AG04449 (cell line): ENCODE results near the gene CHRM4.

ENCODE experiments used
- CTCF ChIA-PET: fragments of 350-600 bp; formaldehyde crosslinking; extraction: SDS; loops from one replicate; lab custom pipeline; 2021; ENCODE audit warnings: antibody characterized with exemption; lab: Yijun Ruan, JAX
- POLR2A ChIA-PET: fragments of 400-600, 350-600 bp; formaldehyde crosslinking; extraction: SDS; loops from one replicate; lab custom pipeline; 2020; ENCODE audit warnings: antibody characterized with exemption, inconsistent platforms; lab: Yijun Ruan, JAX
- DNase-seq: peaks from one replicate; pipeline ENCODE4 v3.0.0-alpha.2; 2010; ENCODE audit warnings: low read depth, low spot score
- H3K4me3 ChIP-seq: 2 replicates; pipeline ENCODE4 v1.5.1; 2011; ENCODE audit warnings: low read depth, mild to moderate bottlenecking, control low read depth, low read length
- CTCF ChIP-seq: IDR thresholded peaks from one replicate; pipeline ENCODE4 v1.5.1; 2011; ENCODE audit warnings: mild to moderate bottlenecking, moderate library complexity, low read length, control low read depth, inconsistent platforms; ENCODE audit not compliant: insufficient read depth; ENCODE audit errors: missing control alignments

Gene CHRM4

GRCh38 chr11:46391578-46392420 is at the start of gene CHRM4:
Gene CHRM4 (minus strand): TSS chr11:46391776. CDS start chr11:46386557, 5,219 bp downstream.
- CTCF ChIA-PET: interaction anchor here (0.8 to 7.5 kb wide), 22 partner anchors 8 to 226 kb away, joined by 3 to 103 read pairs (median 4); partner anchors contain the start of genes ATG13, CREB3L1 and HARBI1

GRCh38 chr11:46438211-46438610 is 46.6 kb upstream of the CHRM4 start:
- ChIA-PET POLR2A (no interaction called here), CTCF (interaction anchor here (0.9 to 1.6 kb wide), 3 partner anchors 8 to 75 kb away, joined by 3 to 5 read pairs (median 4); no protein-coding TSS in a partner anchor)
- H3K4me3 ChIP-seq: no peak overlapping the region
- no peak for DNase-seq
- TF ChIP-seq CTCF: no peak

More at GRCh38 chr11:46391578-46392420, at the start of gene CHRM4:
- peak; percentile 67 for TF ChIP-seq CTCF
- H3K4me3 ChIP-seq: peak within 1 kb of the TSS; percentile 48
- POLR2A ChIA-PET: no interaction called here
- no peak for DNase-seq

GRCh38 chr11:46437122-46437689 is 45.6 kb upstream of the CHRM4 start:
- no peak for TF ChIP-seq CTCF
- no peak for DNase-seq
- CTCF ChIA-PET: interaction anchor here (1.1 to 1.6 kb wide), 5 partner anchors 9 to 69 kb away, joined by 3 to 5 read pairs (median 4); no protein-coding TSS in a partner anchor

GRCh38 chr11:46436113-46436512 is 44.5 kb upstream of the CHRM4 start:
- POLR2A ChIA-PET: no interaction called here
- DNase-seq: no peak
- CTCF ChIA-PET: interaction anchor here (1.1 kb wide), 1 partner anchor 68 kb away, joined by 3 read pairs; no protein-coding TSS in a partner anchor
- no peak for TF ChIP-seq CTCF
- H3K4me3 ChIP-seq: no peak overlapping the region

More at GRCh38 chr11:46437122-46437689, 45.6 kb upstream of the CHRM4 start:
- H3K4me3 ChIP-seq: no peak overlapping the region
- POLR2A ChIA-PET: no interaction called here

DNA sequence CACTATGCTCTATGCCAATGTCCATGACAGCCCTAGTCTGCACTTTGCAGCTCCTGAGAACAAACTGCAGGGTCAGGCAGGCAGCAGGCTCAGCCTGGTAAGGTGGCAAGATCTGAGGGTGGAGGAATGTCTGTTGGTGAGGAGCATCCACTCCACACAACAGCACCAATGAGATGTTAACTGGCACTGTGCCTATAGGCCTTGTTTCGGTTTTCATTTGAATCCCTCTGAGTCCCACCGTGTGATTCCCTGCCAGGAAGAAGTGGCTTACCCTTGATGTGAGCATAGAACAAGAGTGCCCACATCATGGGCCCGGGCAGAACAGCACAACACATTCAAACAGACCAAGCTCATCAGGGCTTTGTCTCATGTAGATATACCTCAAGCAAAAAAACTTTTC is 44.1 kb upstream of the CHRM4 start:
- TF ChIP-seq CTCF: no peak
- H3K4me3 ChIP-seq: no peak overlapping the region
- CTCF ChIA-PET: interaction anchor here (0.8 to 1.5 kb wide), 3 partner anchors 47 to 68 kb away, joined by 3 to 7 read pairs (median 5); no protein-coding TSS in a partner anchor
- POLR2A ChIA-PET: no interaction called here
- no peak for DNase-seq

- no peak overlapping the region for H3K4me3 ChIP-seq
- no peak for DNase-seq
- ChIA-PET CTCF (interaction anchor here (1.5 to 3.1 kb wide), 3 partner anchors 9 to 100 kb away, joined by 3 to 9 read pairs (median 3); no protein-coding TSS in a partner anchor), POLR2A (no interaction called here)
- no peak for TF ChIP-seq CTCF
Measured at GRCh38 chr11:46431211-46431610, 39.6 kb upstream of the CHRM4 start.
